ENCODE results near the gene DERA.

GRCh38 chr12:15886372-15887042 is 24.6 kb upstream of the DERA start:
- no peak for TF ChIP-seq EP300 (IDR thresholded peaks at IDR 0.05)
- TF ChIP-seq CTCF (IDR thresholded peaks at IDR 0.05) = no peak

All from tibial nerve (tissue), 4 donors.